Astrocyte (in vitro differentiated cells and primary cell): ENCODE data around the gene AP4B1. TPM values are rescaled to one million over a fixed set of nuclear protein-coding genes. Genes with fewer than 3 reads are reported as not detected.
A peak's percentile ranks its signal among the peaks of the same experiment; 100 is the strongest.

Experiments
- DNase-seq: peaks from one replicate; pipeline ENCODE4 v3.0.0-alpha.2; 2010; ENCODE audit warnings: low read depth
- FAIRE-seq: peaks from 2 replicates; lab custom pipeline; 2011; peaks lifted over from hg19 to GRCh38; lab: Jason Lieb, UNC
- H2AFZ ChIP-seq: 2 replicates; pipeline ENCODE4 v1.6.0; 2012; ENCODE audit warnings: low read depth, low read length, inconsistent platforms
- H3K27ac ChIP-seq: 2 replicates; pipeline ENCODE4 v1.5.1; 2011; ENCODE audit warnings: low read depth, low read length, inconsistent platforms
- H3K27me3 ChIP-seq: 2 replicates; pipeline ENCODE4 v1.6.0; 2011; ENCODE audit warnings: low read length, inconsistent platforms; ENCODE audit not compliant: insufficient read depth
- H3K36me3 ChIP-seq: 2 replicates; pipeline ENCODE4 v1.5.1; 2011; ENCODE audit warnings: low read length, inconsistent platforms; ENCODE audit not compliant: insufficient read depth
- H3K4me1 ChIP-seq: 2 replicates; pipeline ENCODE4 v1.5.1; 2011; ENCODE audit warnings: low read length, inconsistent platforms; ENCODE audit not compliant: insufficient read depth
- H3K4me2 ChIP-seq: 2 replicates; pipeline ENCODE4 v1.6.0; 2012; ENCODE audit warnings: low read length, inconsistent platforms
- H3K4me3 ChIP-seq: 2 replicates; pipeline ENCODE4 v1.5.1; 2011; ENCODE audit warnings: low read depth, mild to moderate bottlenecking, low read length, inconsistent platforms; ENCODE audit not compliant: insufficient read depth
- H3K79me2 ChIP-seq: 2 replicates; pipeline ENCODE4 v1.6.0; 2012; ENCODE audit warnings: mild to moderate bottlenecking, low read length, inconsistent platforms; ENCODE audit not compliant: insufficient read depth
- H3K9ac ChIP-seq: 2 replicates; pipeline ENCODE4 v1.6.0; 2012; ENCODE audit warnings: mild to moderate bottlenecking, low read length, inconsistent platforms
- H3K9me3 ChIP-seq: 2 replicates; pipeline ENCODE4 v1.5.1; 2012; ENCODE audit warnings: low read depth, mild to moderate bottlenecking, low read length, inconsistent platforms; ENCODE audit not compliant: insufficient read depth
- H4K20me1 ChIP-seq: 2 replicates; pipeline ENCODE4 v1.6.0; 2012; ENCODE audit warnings: low read length, inconsistent platforms; ENCODE audit not compliant: insufficient read depth
- H3K27ac Mint-ChIP-seq: one replicate; pipeline ENCODE4 v1.8.0; 2021; ENCODE audit warnings: mild to moderate bottlenecking, mixed read lengths; ENCODE audit not compliant: unreplicated experiment
- H3K27me3 Mint-ChIP-seq: one replicate; pipeline ENCODE4 v1.8.0; 2021; ENCODE audit warnings: low read depth, mixed read lengths; ENCODE audit not compliant: unreplicated experiment
- H3K36me3 Mint-ChIP-seq: one replicate; pipeline ENCODE4 v1.8.0; 2021; ENCODE audit warnings: low read depth, mixed read lengths; ENCODE audit not compliant: unreplicated experiment
- H3K4me1 Mint-ChIP-seq: one replicate; pipeline ENCODE4 v1.8.0; 2021; ENCODE audit warnings: low read depth, mixed read lengths; ENCODE audit not compliant: unreplicated experiment
- H3K4me3 Mint-ChIP-seq: one replicate; pipeline ENCODE4 v1.8.0; 2021; ENCODE audit warnings: mild to moderate bottlenecking, moderate library complexity, mixed read lengths; ENCODE audit not compliant: unreplicated experiment
- H3K9me3 Mint-ChIP-seq: one replicate; pipeline ENCODE4 v1.8.0; 2021; ENCODE audit warnings: mild to moderate bottlenecking, mixed read lengths; ENCODE audit not compliant: unreplicated experiment
- CTCF ChIP-seq: IDR thresholded peaks from 2 replicates; pipeline ENCODE4 v1.5.1; 2011; ENCODE audit warnings: low read depth, mild to moderate bottlenecking, inconsistent platforms, low read length, moderate library complexity; ENCODE audit not compliant: insufficient read depth
- EZH2 ChIP-seq: IDR thresholded peaks from 2 replicates; pipeline ENCODE4 v1.6.1; 2012; ENCODE audit warnings: mild to moderate bottlenecking, low read length, inconsistent platforms; ENCODE audit not compliant: insufficient read depth
- total RNA-seq: library from RNA; stranded (reverse); gene quantifications from 2 replicates; pipeline ENCODE4 v1.2.1, GENCODE V29; 2021

AP4B1 gene
- total RNA-seq, 1 donor from 2014 or later, result 14.9 TPM

GRCh38 chr1:113928941-113929749 lies 24.5 kb upstream of the AP4B1 start, which contains the start of gene HIPK1:
TSS of gene HIPK1 (plus strand) at chr1:113929324.
- no peak for FAIRE-seq

GRCh38 chr1:113928187-113928930 lies 23.8 kb upstream of the AP4B1 start:
- H3K79me2 ChIP-seq, result peaks cover 40% of the 10 kb centered on the region
- H3K4me3 ChIP-seq, result peak overlapping the region; percentile 89
- H3K9me3 ChIP-seq, result no peaks in the 10 kb centered on the region
- peaks cover 10% of the 10 kb centered on the region for H3K27me3 Mint-ChIP-seq
- no peaks in the 10 kb centered on the region for H3K27me3 ChIP-seq
- no peaks in the 10 kb centered on the region for H3K36me3 ChIP-seq
- H3K4me1 ChIP-seq, result peaks cover 30% of the 10 kb centered on the region
- H3K27ac Mint-ChIP-seq, result peak overlapping the region; percentile 97
- peak overlapping the region; percentile 90 for H2AFZ ChIP-seq
- peaks cover 25% of the 10 kb centered on the region for H3K4me1 Mint-ChIP-seq
- no peaks in the 10 kb centered on the region for H3K36me3 Mint-ChIP-seq
- FAIRE-seq (no peak), DNase-seq (peak; percentile 44)
- H3K9ac ChIP-seq, result peak overlapping the region; percentile 99
- TF ChIP-seq CTCF (no peak), EZH2 (no peak)
- H3K9me3 Mint-ChIP-seq, result no peaks in the 10 kb centered on the region
- H3K27ac ChIP-seq, result peak overlapping the region; percentile 90
- peak overlapping the region; percentile 90 for H3K4me2 ChIP-seq
- H4K20me1 ChIP-seq, result peaks cover 33% of the 10 kb centered on the region
- H3K4me3 Mint-ChIP-seq, result peak overlapping the region; percentile 93

More at GRCh38 chr1:113928941-113929749, 24.5 kb upstream of the AP4B1 start, which contains the start of gene HIPK1:
- Histone ChIP-seq H3K36me3 (no peaks in the 10 kb centered on the region), H3K27me3 (no peaks in the 10 kb centered on the region), H4K20me1 (peaks cover 41% of the 10 kb centered on the region), H3K9ac (peak within 1 kb of the TSS; percentile 99), H3K4me2 (peak within 1 kb of the TSS; percentile 96), H3K27ac (peak within 1 kb of the TSS; percentile 93), H3K4me1 (peaks cover 30% of the 10 kb centered on the region), H3K79me2 (peaks cover 48% of the 10 kb centered on the region), H3K4me3 (peak within 1 kb of the TSS; percentile 95), H3K9me3 (no peaks in the 10 kb centered on the region), H2AFZ (peak within 1 kb of the TSS; percentile 90)
- Mint-ChIP-seq H3K27me3 (peaks cover 7% of the 10 kb centered on the region), H3K36me3 (no peaks in the 10 kb centered on the region), H3K4me1 (peaks cover 28% of the 10 kb centered on the region), H3K4me3 (peak within 1 kb of the TSS; percentile 97), H3K27ac (peak within 1 kb of the TSS; percentile 97), H3K9me3 (no peaks in the 10 kb centered on the region)
- no peak for TF ChIP-seq CTCF
- no peak for TF ChIP-seq EZH2
- peak; percentile 80 for DNase-seq
